GM19372 (cell line): ENCODE data around the gene KDM1A.

ENCODE experiments used
- ATAC-seq: cut with Tn5 transposase; IDR thresholded peaks from one replicate; pipeline ENCODE4 v1.9.1; 2021; ENCODE audit warnings: mild to moderate bottlenecking, low read depth, moderate library complexity; ENCODE audit not compliant: unreplicated experiment

KDM1A gene

GRCh38 chr1:23129846-23130245 lies 110.6 kb downstream of the KDM1A start:
- ATAC-seq, result no peak

DNA sequence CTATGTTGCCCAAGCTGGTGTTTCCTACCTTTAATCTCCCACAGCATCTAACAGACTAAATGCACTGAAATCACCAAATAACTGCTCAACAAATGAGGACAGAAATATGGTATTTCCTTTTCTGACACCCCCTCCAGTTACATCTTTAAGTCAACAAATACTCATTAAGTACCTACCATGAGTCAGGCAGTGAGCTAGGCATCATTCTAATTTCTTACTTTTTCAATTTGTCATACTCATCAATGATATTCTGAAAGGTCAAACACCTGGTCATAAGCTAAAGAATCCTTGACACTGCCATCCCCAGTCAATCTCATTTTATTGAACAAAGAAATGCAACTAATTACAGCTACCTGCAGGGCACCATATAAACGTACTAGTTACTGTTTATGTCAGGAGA lies 112.8 kb downstream of the KDM1A start:
- no peak for ATAC-seq
